H9 (cell line): Measurements from ENCODE around the gene NRIP3. TPM values are rescaled to one million over a fixed set of nuclear protein-coding genes. Genes with fewer than 3 reads are reported as not detected.

ENCODE experiments used
- DNase-seq: peaks from one replicate; pipeline ENCODE4 v3.0.0-alpha.2; 2017
- H2AFZ ChIP-seq: one replicate; pipeline ENCODE4 v1.6.1; 2013; ENCODE audit warnings: mild to moderate bottlenecking, low read length, control low read depth, moderate library complexity
- H2AK5ac ChIP-seq: 2 replicates; pipeline ENCODE4 v1.6.1; 2013; ENCODE audit warnings: low read length, control low read depth, mixed read lengths; ENCODE audit not compliant: insufficient read length
- H2BK120ac ChIP-seq: one replicate; pipeline ENCODE4 v1.6.1; 2013; ENCODE audit warnings: low read depth, mild to moderate bottlenecking, low read length, control low read depth, inconsistent platforms; ENCODE audit not compliant: poor library complexity, severe bottlenecking
- H2BK12ac ChIP-seq: 2 replicates; pipeline ENCODE4 v1.6.1; 2013; ENCODE audit warnings: low read length, control low read depth, mixed read lengths, low read depth; ENCODE audit not compliant: insufficient read length
- H2BK15ac ChIP-seq: 2 replicates; pipeline ENCODE4 v1.6.1; 2013; ENCODE audit warnings: low read depth, low read length, control low read depth
- H2BK20ac ChIP-seq: one replicate; pipeline ENCODE4 v1.6.1; 2013; ENCODE audit warnings: low read depth, mild to moderate bottlenecking, low read length, control low read depth, inconsistent platforms; ENCODE audit not compliant: poor library complexity, severe bottlenecking
- H2BK5ac ChIP-seq: 2 replicates; pipeline ENCODE4 v1.6.1; 2013; ENCODE audit warnings: low read length, control low read depth, mixed read lengths; ENCODE audit not compliant: insufficient read length
- H3K14ac ChIP-seq: 2 replicates; pipeline ENCODE4 v1.6.1; 2013; ENCODE audit warnings: low read length, control low read depth; ENCODE audit not compliant: insufficient read depth
- H3K18ac ChIP-seq: 2 replicates; pipeline ENCODE4 v1.6.1; 2013; ENCODE audit warnings: low read depth, mild to moderate bottlenecking, mixed read lengths, low read length, control low read depth; ENCODE audit not compliant: insufficient read length
- H3K23ac ChIP-seq: 2 replicates; pipeline ENCODE4 v1.6.1; 2013; ENCODE audit warnings: low read length, control low read depth, mixed read lengths, low read depth; ENCODE audit not compliant: insufficient read length
- H3K23me2 ChIP-seq: 2 replicates; pipeline ENCODE4 v1.6.1; 2013; ENCODE audit warnings: low read depth, mild to moderate bottlenecking, mixed read lengths, low read length, control low read depth; ENCODE audit not compliant: insufficient read length, poor library complexity, severe bottlenecking
- H3K27ac ChIP-seq: 2 replicates; pipeline ENCODE4 v1.5.1; 2013; ENCODE audit warnings: low read length, control low read depth, mixed read lengths, low read depth; ENCODE audit not compliant: insufficient read length
- H3K27me3 ChIP-seq: 2 replicates; pipeline ENCODE4 v1.6.1; 2013; ENCODE audit warnings: low read length, control low read depth, inconsistent platforms; ENCODE audit not compliant: insufficient read depth
- H3K4ac ChIP-seq: 2 replicates; pipeline ENCODE4 v1.6.1; 2013; ENCODE audit warnings: low read depth, mild to moderate bottlenecking, control low read depth, inconsistent platforms, low read length, moderate library complexity
- H3K4me1 ChIP-seq: 2 replicates; pipeline ENCODE4 v1.6.1; 2013; ENCODE audit warnings: low read length, control low read depth, inconsistent platforms; ENCODE audit not compliant: insufficient read depth
- H3K4me2 ChIP-seq: 2 replicates; pipeline ENCODE4 v1.6.1; 2013; ENCODE audit warnings: low read length, control low read depth, mixed read lengths; ENCODE audit not compliant: insufficient read length, insufficient read depth
- H3K56ac ChIP-seq: 2 replicates; pipeline ENCODE4 v1.6.1; 2013; ENCODE audit warnings: low read depth, mild to moderate bottlenecking, mixed read lengths, low read length, control low read depth; ENCODE audit not compliant: insufficient read length
- H3K79me1 ChIP-seq: 2 replicates; pipeline ENCODE4 v1.6.1; 2013; ENCODE audit warnings: low read depth, mild to moderate bottlenecking, moderate library complexity, low read length, control low read depth, inconsistent platforms; ENCODE audit not compliant: insufficient read depth, poor library complexity, severe bottlenecking
- H3K79me2 ChIP-seq: 2 replicates; pipeline ENCODE4 v1.6.1; 2013; ENCODE audit warnings: low read length, control low read depth, inconsistent platforms; ENCODE audit not compliant: insufficient read depth
- H3K9ac ChIP-seq: 2 replicates; pipeline ENCODE4 v1.6.1; 2013; ENCODE audit warnings: low read length, control low read depth, mixed read lengths; ENCODE audit not compliant: insufficient read length; ENCODE audit errors: extremely low read depth
- H3K9me3 ChIP-seq: one replicate; pipeline ENCODE4 v1.6.1; 2013; ENCODE audit warnings: low read depth, low read length, inconsistent platforms; ENCODE audit not compliant: control insufficient read depth
- H3T11ph ChIP-seq: one replicate; pipeline ENCODE4 v1.6.1; 2013; ENCODE audit warnings: mild to moderate bottlenecking, low read length, control low read depth, inconsistent platforms
- H4K20me1 ChIP-seq: one replicate; pipeline ENCODE4 v1.6.1; 2013; ENCODE audit not compliant: control insufficient read depth, insufficient read length, insufficient read depth
- H4K5ac ChIP-seq: 2 replicates; pipeline ENCODE4 v1.6.1; 2013; ENCODE audit warnings: low read depth, mild to moderate bottlenecking, mixed read lengths, low read length, control low read depth; ENCODE audit not compliant: insufficient read length
- H4K8ac ChIP-seq: replicated peaks from 2 replicates; pipeline ENCODE4 v1.6.1; 2013; ENCODE audit warnings: low read length, control low read depth, mixed read lengths, low read depth; ENCODE audit not compliant: insufficient read length
- H4K91ac ChIP-seq: 2 replicates; pipeline ENCODE4 v1.6.1; 2013; ENCODE audit warnings: low read depth, mild to moderate bottlenecking, moderate library complexity, mixed read lengths, low read length, control low read depth; ENCODE audit not compliant: insufficient read length
- H3K27ac Mint-ChIP-seq, 3 experiments: 2 replicates in 2 of 3; 3 replicates in 1 of 3; pipeline ENCODE4 v1.8.0; 2020 to 2021; ENCODE audit warnings: mixed read lengths in 3 of 3, mild to moderate bottlenecking in 1 of 3, moderate library complexity in 1 of 3
- H3K27me3 Mint-ChIP-seq: 2 replicates; pipeline ENCODE4 v1.8.0; 2021; ENCODE audit warnings: low read depth, mild to moderate bottlenecking, moderate library complexity, mixed read lengths
- H3K36me3 Mint-ChIP-seq, 3 experiments: 2 replicates in 2 of 3; 3 replicates in 1 of 3; pipeline ENCODE4 v1.8.0; 2020 to 2021; ENCODE audit warnings: low read depth in 3 of 3, mixed read lengths in 3 of 3; ENCODE audit not compliant: insufficient read depth in 1 of 3
- H3K4me1 Mint-ChIP-seq, 2 experiments: 2 replicates each; pipeline ENCODE4 v1.8.0; 2020; ENCODE audit warnings: mixed read lengths in 2 of 2
- H3K4me3 Mint-ChIP-seq, 2 experiments: 2 replicates in 1 of 2; 3 replicates in 1 of 2; pipeline ENCODE4 v1.8.0; 2020 to 2021; ENCODE audit warnings: mild to moderate bottlenecking in 2 of 2, mixed read lengths in 2 of 2, moderate library complexity in 1 of 2
- H3K9me3 Mint-ChIP-seq, 2 experiments: 2 replicates in 1 of 2; 3 replicates in 1 of 2; pipeline ENCODE4 v1.8.0; 2020; ENCODE audit warnings: mild to moderate bottlenecking in 2 of 2, mixed read lengths in 2 of 2, moderate library complexity in 1 of 2
- WGBS: extraction: QIAGEN DNeasy Blood & Tissue Kit; methylation state at CpG from one replicate; pipeline ENCODE4 v1.1.7; 2013; ENCODE audit warnings: missing lambda C conversion rate, low lambda C conversion rate, mixed read lengths; ENCODE audit not compliant: insufficient read length; ENCODE audit errors: extremely low coverage; 5-methylcytosine and 5-hydroxymethylcytosine counted together
- total RNA-seq: library from RNA; stranded (reverse); gene quantifications from 2 replicates; pipeline ENCODE4 v1.2.1, GENCODE V29; 2021
- TF ChIP-seq, protein P1 (sequence below): fragments of 200-600 bp; sonication (generic); conservative IDR thresholded peaks from 3 replicates; pipeline ENCODE4 v1.8.0; 2021; ENCODE audit warnings: antibody characterized with exemption, mild to moderate bottlenecking

The NRIP3 gene
- total RNA-seq, 1 experiment from 2014 or later, result 4.2 TPM

DNA sequence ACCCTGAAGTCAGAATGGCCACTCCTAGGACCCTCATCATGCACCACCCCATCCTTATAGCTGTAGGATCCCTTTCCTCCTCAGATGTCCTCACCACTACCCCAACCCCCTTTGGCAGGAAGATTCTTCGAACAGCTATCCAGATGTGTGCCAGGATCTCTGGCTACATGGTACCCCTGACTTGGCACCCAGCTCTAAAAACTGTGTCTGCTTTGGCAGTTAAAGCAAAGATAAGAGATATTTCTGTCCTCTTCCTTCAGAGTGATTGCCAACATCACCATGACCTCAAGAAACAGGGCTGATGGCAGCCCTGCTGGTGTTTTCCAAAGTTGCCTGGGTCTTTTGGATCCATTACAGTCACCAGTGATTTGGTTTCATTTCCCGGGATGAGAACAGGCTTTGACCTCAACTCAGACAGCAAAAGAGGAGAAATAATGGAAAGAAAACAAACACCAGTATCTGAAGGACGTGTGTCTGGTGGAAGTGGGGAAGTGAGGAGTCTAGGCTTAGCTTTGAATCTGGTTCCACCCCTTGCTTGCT is 4.3 kb upstream of the NRIP3 start:
- Histone ChIP-seq H2BK120ac (no peak overlapping the region), H3T11ph (no peak overlapping the region), H2AFZ (no peak overlapping the region), H3K4me2 (no peak overlapping the region), H3K4me1 (no peaks in the 10 kb centered on the region), H4K20me1 (no peaks in the 10 kb centered on the region), H4K91ac (no peak overlapping the region), H3K4ac (no peak overlapping the region), H3K9me3 (no peaks in the 10 kb centered on the region), H3K27me3 (peaks cover 18% of the 10 kb centered on the region), H3K18ac (no peak overlapping the region), H3K79me2 (no peaks in the 10 kb centered on the region), H3K23ac (no peak overlapping the region), H2AK5ac (no peak overlapping the region), H2BK20ac (no peak overlapping the region), H3K23me2 (peaks cover 7% of the 10 kb centered on the region), H2BK12ac (no peak overlapping the region), H3K9ac (no peak overlapping the region), H3K79me1 (no peaks in the 10 kb centered on the region), H3K56ac (no peak overlapping the region), H2BK5ac (no peak overlapping the region), H3K14ac (no peak overlapping the region), H3K27ac (no peak overlapping the region), H4K8ac (no peak overlapping the region), H2BK15ac (no peak overlapping the region), H4K5ac (no peak overlapping the region)
- TF ChIP-seq, protein P1, sequence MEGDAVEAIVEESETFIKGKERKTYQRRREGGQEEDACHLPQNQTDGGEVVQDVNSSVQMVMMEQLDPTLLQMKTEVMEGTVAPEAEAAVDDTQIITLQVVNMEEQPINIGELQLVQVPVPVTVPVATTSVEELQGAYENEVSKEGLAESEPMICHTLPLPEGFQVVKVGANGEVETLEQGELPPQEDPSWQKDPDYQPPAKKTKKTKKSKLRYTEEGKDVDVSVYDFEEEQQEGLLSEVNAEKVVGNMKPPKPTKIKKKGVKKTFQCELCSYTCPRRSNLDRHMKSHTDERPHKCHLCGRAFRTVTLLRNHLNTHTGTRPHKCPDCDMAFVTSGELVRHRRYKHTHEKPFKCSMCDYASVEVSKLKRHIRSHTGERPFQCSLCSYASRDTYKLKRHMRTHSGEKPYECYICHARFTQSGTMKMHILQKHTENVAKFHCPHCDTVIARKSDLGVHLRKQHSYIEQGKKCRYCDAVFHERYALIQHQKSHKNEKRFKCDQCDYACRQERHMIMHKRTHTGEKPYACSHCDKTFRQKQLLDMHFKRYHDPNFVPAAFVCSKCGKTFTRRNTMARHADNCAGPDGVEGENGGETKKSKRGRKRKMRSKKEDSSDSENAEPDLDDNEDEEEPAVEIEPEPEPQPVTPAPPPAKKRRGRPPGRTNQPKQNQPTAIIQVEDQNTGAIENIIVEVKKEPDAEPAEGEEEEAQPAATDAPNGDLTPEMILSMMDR, result no peak
- H3K27me3 Mint-ChIP-seq, result peaks cover 70% of the 10 kb centered on the region
- H3K9me3 Mint-ChIP-seq, result peaks cover 4 to 5% of the 10 kb centered on the region in 2 experiments; a peak in 3 of 5 replicates
- no peak for DNase-seq
- no CpG with 5 or more reads among the region's 3 CpGs for WGBS
- H3K27ac Mint-ChIP-seq, result no peak overlapping the region
- H3K4me3 Mint-ChIP-seq, result no peak overlapping the region
- H3K36me3 Mint-ChIP-seq, result no peaks in the 10 kb centered on the region
- peaks cover 3 to 8% of the 10 kb centered on the region in 2 experiments for H3K4me1 Mint-ChIP-seq
